GM21447 (cell line): Measurements from ENCODE around the gene COQ9.
"Not testable (repeated sequence)": the region's sequence is repeated elsewhere in the genome, so short reads cannot be mapped to it uniquely, and the experiment has no call there.

Source experiments
- ATAC-seq: cut with Tn5 transposase; IDR thresholded peaks from one replicate; pipeline ENCODE4 v1.9.1; 2021; ENCODE audit not compliant: unreplicated experiment

Gene COQ9

DNA sequence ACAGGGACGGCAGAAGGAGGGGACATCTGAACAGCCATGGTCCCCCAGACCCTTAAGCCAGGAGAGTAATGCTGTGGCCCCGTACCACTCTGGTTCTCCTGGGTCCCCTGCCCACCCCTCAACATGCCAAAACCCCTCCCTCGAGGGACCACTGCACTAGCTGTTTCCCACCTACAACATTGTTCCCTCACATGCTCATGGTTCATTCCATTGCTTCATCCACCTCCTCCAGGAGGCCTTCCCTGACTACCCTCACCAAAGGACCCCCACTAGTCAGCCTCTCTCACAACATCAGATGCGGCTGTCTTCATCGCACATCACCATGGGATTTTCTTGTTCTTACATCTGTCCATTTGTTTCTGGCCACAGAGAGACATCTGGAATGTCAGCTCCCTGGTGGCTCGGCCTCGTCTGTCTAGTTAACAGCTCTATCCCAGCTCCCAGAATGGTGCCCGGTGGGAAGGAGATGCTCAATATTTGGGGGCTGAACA is 37.3 kb downstream of the COQ9 start:
- no peak for ATAC-seq

DNA sequence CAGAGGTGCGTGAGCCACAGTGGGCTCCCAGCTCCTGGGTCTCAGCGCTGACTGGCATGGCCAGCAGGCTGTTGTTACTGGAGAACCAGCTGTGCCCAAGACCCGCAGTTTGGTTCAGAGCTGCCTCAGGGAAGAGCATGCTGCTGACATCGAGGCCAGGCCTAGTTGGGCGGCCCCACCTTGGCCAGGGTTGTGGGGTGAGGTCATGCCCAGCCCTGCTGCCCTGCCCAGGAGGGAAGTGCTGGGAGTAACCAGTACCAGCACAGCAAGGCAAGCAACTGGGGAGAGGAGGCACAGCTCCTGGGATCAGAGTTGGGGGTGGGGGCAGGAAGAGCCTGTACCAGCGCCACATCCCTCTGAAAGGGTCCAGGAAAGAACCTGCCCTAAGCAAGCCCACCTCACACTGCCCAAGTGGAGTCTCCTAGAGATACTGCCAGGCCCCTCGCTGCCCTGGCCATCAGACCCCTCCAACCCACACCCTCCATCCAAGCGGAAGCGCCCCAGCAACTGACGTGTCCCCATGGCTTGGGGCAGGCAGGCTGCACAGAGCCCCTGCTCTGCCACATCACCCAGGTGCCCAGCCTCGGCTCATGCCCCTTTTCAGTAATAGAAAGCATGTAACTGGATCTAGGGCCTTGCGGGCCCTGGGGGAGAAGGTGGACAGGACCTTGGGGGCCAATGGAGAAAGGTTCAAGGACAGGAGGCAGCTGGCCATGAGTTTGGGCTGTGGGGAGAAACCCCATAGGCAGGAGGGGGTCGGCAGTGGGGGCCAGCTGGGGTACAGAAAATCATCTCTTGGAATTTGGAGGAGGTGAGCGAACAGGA is 38.0 kb downstream of the COQ9 start:
- no peak for ATAC-seq

DNA sequence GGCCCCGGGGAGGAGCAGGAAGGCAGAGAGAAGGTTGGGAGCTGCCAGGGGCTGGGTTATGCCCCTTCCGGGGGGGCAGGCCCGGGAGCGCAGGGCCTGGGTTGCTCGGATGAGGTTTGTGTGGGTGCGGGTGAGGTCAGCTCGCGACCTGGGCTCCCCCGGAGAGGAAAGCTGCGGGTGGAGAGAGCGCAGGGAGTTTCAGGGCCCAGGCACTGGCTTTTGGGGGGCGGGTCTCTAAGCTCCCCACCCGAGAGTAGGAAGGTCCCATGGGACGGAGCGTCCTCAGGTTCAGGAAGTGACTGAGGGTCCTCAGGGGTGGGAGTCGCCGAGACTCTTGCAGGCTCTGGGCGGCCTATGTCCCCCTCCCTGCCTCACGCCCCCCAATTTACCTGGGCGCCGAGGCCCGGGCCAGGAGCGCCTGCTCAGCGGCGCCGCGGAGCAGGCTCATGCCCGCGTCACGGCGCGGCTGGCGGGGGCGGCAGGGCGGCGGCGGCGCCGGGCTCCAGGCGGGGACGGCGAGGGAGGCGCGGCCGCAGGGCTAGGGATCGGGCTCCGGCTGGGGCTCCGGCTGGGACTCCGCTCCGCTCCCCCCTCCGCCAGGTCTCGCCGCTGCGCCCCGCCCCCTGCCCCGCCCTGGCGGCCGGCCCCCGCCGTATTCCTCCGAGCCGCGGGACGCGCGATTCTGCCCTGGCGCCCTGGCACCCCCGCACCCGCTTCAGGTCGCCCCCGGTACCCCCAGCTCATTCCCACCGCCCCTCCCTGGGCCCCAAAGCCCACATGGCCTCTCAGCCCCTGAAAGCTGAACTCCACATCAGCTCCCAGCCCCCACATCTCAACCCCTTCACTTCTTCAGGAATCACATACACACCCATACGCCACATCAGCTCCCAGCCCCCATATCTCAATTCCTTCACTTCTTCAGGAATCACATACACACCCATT is 38.9 kb downstream of the COQ9 start, which contains the start of gene DOK4:
Gene DOK4 (minus strand): TSS at position 578 of the 942 bp plus-strand sequence. CDS start 6,986 bp downstream, outside the sequence.
- ATAC-seq, result peak; percentile 83

DNA sequence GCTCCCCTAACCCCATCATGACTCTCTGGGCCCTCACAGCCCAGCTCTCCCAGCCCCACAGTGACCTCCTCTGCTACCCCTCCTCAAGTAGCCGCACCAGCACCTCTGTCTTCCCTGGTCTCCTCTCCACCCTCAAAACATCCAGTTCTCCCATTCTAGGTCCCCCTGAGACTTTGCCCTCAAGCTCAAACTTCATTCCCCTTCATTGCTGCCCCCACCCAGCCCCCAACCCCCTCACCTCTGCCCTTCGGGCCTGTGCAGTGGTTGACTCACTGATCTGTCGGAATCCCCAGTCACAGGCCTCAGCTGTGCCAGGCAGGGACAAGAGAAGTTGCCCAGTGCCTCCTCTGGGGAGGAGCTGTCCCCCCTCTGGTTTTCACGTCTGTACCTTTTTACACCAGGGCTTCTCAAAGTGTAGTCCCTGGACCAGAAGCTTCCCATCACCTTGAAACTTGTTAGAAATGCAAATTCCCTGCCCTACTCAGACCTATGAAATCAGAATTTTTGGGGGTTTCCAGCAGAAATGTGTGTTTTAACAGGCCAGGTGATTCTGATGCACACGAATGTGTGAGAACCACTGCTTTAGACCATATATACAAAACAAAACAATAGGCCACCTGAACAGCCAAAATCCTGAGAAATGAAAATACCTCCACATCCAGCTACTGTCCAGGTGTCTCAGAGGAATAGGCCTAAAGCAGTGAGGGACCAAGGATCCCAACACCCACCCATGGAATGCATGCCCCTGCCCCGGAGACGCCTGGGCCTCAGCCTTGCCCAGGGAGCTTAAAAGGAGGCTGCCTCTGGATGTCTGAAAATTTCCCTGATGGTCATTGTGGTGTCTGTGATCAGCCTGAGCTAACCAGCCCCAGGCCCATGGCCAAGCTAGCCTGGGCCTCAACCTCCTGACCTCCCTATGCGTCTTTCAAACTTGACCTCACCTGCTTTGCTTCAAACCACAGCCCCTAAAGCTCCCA is 39.9 kb downstream of the COQ9 start:
- no peak for ATAC-seq

DNA sequence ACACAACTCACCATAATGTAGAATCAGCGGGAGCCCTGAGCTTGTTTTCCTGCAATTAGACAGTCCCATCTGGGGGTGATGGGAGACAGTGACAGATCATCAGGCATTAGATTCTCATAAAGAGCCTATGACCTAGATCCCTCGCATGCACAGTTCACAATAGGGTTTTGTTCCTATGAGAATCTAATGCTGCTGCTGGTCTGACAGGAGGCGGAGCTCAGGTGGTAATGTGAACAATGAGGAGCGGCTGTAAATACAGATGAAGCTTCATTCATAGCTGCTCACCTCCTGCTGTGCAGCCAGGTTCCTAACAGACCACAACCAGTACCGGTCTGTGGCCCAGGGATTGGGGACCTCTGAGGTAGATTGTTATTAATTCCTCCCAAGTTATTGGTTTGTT is 42.0 kb downstream of the COQ9 start:
- no peak for ATAC-seq

DNA sequence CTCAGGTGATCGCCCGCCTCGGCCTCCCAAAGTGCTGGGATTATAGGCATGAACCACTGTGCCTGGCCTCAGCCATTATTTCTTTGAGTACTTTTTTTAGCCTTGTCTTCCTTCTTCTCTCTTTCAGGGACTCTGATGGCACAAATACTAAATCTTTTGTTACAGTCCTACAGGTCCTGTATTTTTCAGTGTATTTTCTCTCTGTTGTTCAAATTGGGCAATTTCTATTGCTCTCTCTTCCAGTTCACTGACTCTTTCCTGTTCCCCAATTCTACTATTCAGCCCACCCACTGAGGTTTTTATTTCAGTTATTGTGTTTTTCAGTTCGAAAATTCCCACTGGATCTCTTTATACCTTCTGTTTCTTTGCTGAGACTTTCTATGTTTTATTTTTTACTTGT is 46.5 kb downstream of the COQ9 start:
- ATAC-seq, result no peak

DNA sequence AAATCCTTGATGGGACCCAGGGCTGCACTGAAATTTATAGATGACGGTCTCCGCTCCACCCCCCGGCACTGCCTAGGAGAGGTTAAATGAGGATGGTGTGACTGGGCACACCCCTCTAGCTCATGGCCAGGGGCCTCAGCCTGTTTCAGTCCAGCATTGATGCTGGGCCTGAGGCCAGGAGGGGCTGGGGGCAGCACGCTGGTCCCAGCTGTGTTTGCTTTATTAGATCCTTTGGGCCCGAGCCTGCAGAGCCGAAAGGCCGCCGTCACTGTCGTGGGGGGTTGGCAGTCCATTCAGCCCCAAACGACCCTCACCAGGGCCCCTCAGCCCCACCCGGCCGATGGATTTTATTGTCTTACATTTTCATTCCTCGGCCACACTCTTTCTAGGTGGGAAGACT is 49.8 kb downstream of the COQ9 start:
- no peak for ATAC-seq

DNA sequence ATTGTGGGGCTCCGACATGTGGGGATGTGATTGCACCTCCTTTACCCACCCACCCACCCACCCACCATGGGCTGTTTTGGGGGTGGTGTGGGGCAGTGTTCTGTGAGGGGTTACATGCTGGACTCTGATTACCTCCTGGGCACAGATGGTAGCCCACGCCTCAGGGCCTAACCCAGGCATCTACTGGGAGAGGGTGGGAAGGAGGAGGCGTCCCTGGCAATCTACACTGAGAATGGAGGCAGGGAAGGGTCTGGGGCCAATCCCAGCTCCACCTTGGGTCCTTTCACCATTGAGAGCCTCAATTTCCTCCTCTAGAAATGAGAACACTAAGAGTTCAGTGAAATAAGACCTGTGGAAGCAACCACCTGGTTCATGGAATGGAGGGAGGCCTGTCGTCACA is 50.8 kb downstream of the COQ9 start:
- ATAC-seq, result no peak

DNA sequence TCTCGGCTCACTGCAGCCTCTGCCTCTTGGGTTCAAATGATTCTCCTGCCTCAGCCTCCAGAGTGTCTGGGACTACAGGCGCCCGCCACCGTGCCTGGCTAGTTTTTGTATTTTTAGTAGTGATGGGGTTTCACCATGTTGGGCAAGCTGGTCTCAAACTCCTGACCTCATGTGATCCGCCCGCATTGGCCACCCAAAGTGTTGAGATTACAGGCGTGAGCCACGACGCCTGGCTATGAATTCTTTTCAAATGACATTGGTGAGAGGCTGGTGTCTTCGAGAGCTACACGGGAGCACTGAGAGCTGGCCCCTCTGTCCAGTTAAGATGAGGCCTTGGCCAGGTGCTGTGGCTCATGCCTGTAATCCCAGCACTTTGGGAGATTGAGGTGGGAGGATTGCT is 52.7 kb downstream of the COQ9 start:
- ATAC-seq, result not testable (repeated sequence)

DNA sequence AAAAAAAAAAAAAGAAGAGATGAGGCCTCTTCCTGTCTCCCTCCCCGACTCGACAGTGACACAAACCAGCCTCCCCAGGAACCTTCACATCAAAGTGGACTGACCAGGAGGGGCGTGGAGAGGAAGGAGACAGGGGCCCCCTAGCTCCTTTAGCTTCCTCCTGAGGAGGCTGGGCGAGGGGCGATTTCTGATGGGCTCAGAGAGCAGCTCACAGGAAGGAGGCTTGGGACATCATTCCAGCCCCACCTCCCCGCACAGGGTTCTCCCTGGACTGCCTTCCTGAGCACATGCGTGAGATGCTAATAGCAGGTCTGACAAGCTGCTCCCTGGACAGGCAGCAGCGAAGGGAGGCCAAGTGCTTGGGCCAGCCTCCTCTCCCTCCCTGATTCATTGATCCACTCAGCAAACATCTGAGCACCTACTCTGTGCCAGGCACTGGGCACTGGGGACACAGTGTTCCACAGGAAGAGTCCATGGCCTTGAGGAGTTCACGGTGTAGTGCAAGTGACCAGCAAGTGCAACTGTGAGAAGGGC is 53.4 kb downstream of the COQ9 start:
- no peak for ATAC-seq

DNA sequence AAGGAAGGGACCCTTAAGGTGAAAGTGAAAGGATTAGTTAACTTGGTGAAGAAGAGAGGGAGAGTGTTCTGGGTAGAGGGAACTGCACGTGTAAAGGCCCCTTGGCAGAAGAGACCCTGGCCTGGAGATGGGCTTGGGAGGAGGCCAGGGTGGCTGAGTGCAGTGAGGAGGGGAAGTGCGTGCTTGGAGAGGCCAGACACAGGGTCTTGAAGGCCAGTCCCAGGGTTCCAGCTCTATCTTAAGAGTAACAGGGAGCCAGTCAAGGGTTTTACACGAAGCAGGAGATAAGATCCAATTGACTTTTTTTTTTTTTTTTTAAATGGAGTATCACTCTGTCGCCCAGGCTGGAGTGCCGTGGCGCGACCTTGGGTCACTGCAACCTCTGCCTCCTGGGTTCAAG is 54.2 kb downstream of the COQ9 start:
- no peak for ATAC-seq

DNA sequence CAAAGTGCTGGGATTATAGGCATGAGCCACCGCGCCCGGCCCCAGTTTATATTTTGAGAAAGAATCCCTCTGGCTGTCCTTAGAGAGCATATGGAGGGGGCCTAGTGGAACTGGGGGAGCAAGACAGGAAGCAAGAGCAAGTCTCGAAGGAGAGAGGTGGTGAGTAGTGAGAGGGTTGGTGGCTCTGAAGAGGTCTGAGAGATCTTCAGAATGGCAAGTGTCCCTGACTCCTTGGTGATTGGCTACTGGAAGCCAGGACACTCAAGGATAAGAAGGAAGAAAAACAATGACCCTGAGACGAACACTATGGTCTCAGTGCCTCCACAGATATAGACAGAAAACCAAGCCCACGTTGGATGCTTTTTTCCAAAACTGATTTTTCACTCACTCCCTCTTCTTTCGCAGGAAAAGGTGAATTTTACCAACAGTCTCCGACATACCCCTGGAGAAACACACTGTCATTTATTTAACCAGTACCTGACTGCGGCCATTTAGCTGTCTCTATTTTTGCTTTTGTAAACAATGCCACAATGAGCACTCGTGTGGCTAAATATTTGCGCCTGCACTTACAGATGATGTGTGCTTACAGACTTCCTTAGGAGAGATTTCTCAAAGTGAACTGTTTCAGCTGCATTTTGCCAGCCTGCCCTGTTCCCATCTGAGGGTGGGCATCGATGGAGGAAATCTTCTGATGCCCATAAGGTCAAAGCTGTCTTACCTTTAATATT is 54.9 kb downstream of the COQ9 start:
- no peak for ATAC-seq

DNA sequence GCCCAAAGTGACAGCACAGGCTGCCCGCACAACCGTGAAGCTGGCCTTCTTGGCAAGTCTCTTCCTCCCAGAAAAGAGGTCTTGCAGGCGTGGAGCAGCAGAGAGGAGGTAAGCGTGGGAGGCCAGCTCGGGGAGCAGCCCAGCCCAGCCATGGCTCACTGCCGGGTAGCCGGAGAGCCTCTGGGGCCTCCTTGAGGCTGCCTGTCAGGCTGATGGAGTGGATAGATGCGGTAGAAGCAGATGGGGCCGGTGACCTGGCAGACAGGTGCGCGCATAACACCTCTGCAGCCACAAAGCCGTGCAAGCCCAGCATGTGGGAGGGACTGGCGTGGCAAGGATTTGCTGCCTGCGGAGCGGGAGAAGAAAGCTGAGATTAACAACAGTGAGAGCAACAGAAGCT is 56.1 kb downstream of the COQ9 start:
- ATAC-seq, result no peak

DNA sequence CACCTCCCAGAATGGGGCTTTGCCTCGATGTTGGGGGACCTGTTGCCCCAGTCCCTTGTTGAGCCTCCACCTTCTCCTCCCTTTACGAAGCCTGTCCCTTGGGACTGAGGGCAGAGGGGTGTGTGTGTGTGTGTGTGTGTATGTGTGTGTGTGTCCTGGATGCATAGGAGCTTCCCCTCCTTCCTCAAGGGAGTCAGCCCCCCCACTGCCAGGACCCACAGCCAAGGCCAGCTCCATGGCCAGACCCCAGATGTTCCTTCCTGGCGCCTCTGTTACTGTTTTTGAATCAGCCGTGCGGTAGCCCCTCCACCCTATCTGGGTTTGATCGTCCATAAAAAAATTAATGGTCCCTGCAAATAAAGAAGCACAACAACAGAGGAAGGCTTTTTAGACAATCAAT is 56.7 kb downstream of the COQ9 start:
- ATAC-seq, result no peak

DNA sequence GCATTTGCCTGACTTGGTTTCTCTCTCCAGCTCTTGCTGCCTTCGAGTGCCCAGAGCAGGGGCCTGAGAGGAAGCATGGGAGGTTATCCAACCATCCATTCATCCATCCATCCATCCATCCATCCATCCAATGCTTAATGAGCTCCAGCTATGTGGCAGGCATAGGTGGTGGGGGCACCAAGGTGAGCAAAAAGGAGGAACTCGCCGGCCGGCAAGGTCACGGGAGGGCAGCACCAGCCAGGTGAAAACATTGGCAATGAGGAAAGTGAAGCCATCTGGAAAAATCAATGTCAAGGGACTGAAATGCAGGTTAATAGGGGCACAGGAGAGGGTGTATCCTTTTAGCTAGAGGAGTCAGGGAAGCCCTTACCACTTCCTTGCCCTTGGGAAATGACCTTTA is 57.2 kb downstream of the COQ9 start:
- ATAC-seq, result no peak

DNA sequence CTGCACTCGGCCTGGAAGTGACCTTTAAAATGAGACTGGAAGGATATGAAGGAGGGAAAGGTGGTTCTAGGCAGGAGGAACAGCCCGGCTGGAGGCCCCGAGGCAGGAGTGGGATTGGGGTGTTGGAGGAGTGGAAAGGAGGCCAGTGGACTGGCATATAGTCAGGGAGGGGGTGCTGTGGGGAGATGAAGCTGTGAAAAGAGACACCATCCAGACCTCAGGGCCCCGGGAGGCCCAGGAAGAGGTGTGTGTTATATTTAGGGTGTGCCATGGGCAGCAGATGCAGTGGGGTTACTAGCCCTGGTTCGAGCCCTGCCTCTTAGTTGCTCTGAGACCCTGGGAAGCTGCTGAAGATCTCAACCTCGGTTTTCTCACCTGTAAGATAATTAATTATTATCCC is 57.9 kb downstream of the COQ9 start:
- no peak for ATAC-seq

DNA sequence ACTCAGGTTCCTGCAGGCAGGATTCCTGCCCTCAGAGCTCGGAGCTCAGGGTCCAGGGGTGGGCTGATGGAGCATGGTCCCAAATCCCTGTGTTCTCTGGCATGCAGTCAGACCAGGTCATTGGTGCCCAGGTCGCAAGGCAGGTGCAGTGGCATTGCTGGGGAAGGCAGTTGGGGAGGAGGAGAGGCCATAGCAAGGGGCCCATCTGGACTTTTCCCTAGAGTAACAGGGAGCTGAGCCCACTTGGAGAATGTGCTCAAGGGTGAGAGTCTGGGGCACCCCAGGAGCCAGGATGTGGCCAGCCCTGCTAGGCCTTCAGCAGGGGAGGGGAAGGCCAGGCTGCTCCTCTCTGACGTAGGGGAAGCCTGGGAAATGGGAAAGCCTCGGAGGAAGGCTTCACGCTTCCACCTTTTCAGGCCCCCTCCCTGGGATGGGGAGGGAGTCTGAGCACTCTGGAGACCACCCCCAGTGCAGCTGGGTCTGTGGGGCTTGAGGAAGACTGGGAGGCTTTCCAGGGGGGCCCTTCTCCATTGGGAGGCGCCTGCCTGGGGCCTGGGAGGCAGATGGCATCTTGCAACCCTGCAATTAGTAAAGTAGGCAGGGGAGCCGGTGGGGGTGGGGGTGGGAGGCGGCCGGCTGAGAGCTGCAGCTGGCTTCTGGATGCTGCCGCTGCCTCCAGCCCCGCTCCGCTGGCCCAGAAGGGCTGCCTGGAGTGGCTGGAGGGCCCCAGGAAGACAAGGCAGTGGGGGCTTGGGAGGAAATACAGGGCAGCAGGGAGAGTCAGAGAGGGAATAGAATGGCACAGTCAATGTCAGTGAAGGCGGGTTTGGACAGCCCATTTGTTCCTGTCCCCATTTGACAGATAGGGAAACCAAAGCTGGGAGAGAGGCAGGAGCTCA is 60.1 kb downstream of the COQ9 start:
- no peak for ATAC-seq

DNA sequence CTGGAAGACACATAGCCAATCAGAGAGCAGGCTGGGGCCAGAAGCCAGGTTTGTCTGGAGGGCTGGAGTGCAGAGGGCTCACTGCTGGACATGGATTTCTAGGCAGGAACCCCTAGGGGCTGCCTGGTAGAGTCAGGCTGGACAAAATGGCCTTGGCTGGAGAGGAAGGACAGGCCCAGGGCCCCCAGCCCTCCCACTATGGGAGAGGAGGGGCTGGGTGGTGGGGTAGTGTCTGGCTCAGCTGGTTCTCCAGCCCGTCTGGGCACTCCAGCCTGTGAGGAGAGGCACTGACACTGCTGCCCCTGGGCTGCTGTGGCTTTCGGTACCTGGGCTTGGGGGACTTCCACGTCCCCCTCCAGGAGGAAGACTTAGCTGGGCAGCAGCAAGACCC is 60.8 kb downstream of the COQ9 start:
- no peak for ATAC-seq
